HepG2 (cell line): Measurements from ENCODE around the gene KRT76. TPM values are rescaled to one million over a fixed set of nuclear protein-coding genes. Genes with fewer than 3 reads are reported as not detected.

Experiments used
- ATAC-seq: fragments of 200-7000 bp; cut with Tn5 transposase; 3 replicates; pipeline ENCODE4 v1.9.1; 2020; ENCODE audit warnings: mild to moderate bottlenecking, moderate library complexity
- BruUV-seq: library from RNA; stranded (reverse); fragments of 400-500 nt; replicated peaks from 2 replicates; lab custom pipeline; 2021; lab: Mats Ljungman, UMichigan
- CTCF ChIA-PET: fragments of 300-600 bp; formaldehyde crosslinking; extraction: SDS; loops from one replicate; lab custom pipeline; 2021; ENCODE audit warnings: low total read pairs, inconsistent platforms, low intra/inter-chr PET ratio; lab: Yijun Ruan, JAX
- POLR2A ChIA-PET: fragments of 350-600 bp; sonication (Branson Sonifier 250); formaldehyde crosslinking; loops from one replicate; lab custom pipeline; 2020; ENCODE audit warnings: antibody characterized with exemption, inconsistent platforms; lab: Yijun Ruan, JAX
- DNase-seq: peaks from one replicate; pipeline ENCODE4 v3.0.0-alpha.2; 2015; ENCODE audit warnings: low spot score
- FAIRE-seq: peaks from 3 replicates; lab custom pipeline; 2011; peaks lifted over from hg19 to GRCh38; lab: Jason Lieb, UNC
- H2AFZ ChIP-seq: one replicate; pipeline ENCODE4 v1.6.1; 2011; ENCODE audit warnings: low read length, inconsistent platforms
- H3K27ac ChIP-seq: fragments of 300-600 bp; 3 replicates; pipeline ENCODE4 v1.8.0; 2011; ENCODE audit warnings: mixed run types, mild to moderate bottlenecking, mixed read lengths, low read length, inconsistent platforms; ENCODE audit not compliant: insufficient read depth; ENCODE audit errors: extremely low read length
- H3K27me3 ChIP-seq, 2 experiments: fragments of 200-600 bp in 1 of 2; 2 replicates in 1 of 2; 3 replicates in 1 of 2; pipeline versions ENCODE4 v1.6.0 to v1.8.0; 2011; ENCODE audit warnings: low read length in 2 of 2, mild to moderate bottlenecking in 2 of 2, moderate library complexity in 2 of 2, inconsistent platforms in 1 of 2; ENCODE audit not compliant: insufficient read depth in 2 of 2, control insufficient read depth in 1 of 2
- H3K36me3 ChIP-seq, 2 experiments: fragments of 200-600 bp in 1 of 2; replicated peaks in 1 of 2; 2 replicates in 1 of 2; 3 replicates in 1 of 2; pipeline versions ENCODE4 v1.5.1 to v1.8.0; 2011; ENCODE audit warnings: low read length in 2 of 2, inconsistent platforms in 1 of 2; ENCODE audit not compliant: insufficient read depth in 2 of 2, control insufficient read depth in 1 of 2
- H3K4me1 ChIP-seq: 2 replicates; pipeline ENCODE4 v1.5.1; 2012; ENCODE audit warnings: low read length, inconsistent platforms; ENCODE audit not compliant: insufficient read depth
- H3K4me2 ChIP-seq: 2 replicates; pipeline ENCODE4 v1.6.0; 2011; ENCODE audit warnings: low read depth, low read length, inconsistent platforms
- H3K4me3 ChIP-seq, 3 experiments: fragments of 200-600 bp in 1 of 3; sonication (generic), shearing (Covaris generic) in 1 of 3; replicated peaks in 1 of 3; 2 replicates each; pipeline ENCODE4 v1.5.1; 2011 to 2016; ENCODE audit warnings: low read length in 3 of 3, inconsistent platforms in 2 of 3, low read depth in 2 of 3, mild to moderate bottlenecking in 2 of 3, control low read depth in 1 of 3, mixed read lengths in 1 of 3; ENCODE audit not compliant: insufficient read depth in 1 of 3
- H3K79me2 ChIP-seq: one replicate; pipeline ENCODE4 v1.6.1; 2011; ENCODE audit warnings: low read length, inconsistent platforms; ENCODE audit not compliant: insufficient read depth
- H3K9ac ChIP-seq: 2 replicates; pipeline ENCODE4 v1.6.0; 2011; ENCODE audit warnings: mild to moderate bottlenecking, low read depth, low read length, inconsistent platforms; ENCODE audit not compliant: insufficient read depth
- H3K9me3 ChIP-seq: 2 replicates; pipeline ENCODE4 v1.5.1; 2012; ENCODE audit warnings: mild to moderate bottlenecking, low read length
- H4K20me1 ChIP-seq: 2 replicates; pipeline ENCODE4 v1.6.0; 2011; ENCODE audit warnings: inconsistent platforms, mild to moderate bottlenecking, low read length, moderate library complexity; ENCODE audit not compliant: insufficient read depth
- KAT8 ChIP-seq: IDR thresholded peaks from 2 replicates; pipeline ENCODE4 v1.6.1; 2016; ENCODE audit warnings: missing genetic modification reagents, missing compliant biosample characterization
- MIER3 ChIP-seq: IDR thresholded peaks from 2 replicates; pipeline ENCODE4 v1.6.1; 2016; ENCODE audit warnings: missing compliant biosample characterization, borderline replicate concordance
- MLLT10 ChIP-seq: sonication (generic); formaldehyde crosslinking; IDR thresholded peaks from 2 replicates; pipeline ENCODE4 v1.4.0; 2020; ENCODE audit warnings: missing genetic modification reagents
- TBP ChIP-seq: sonication (generic); formaldehyde crosslinking; IDR thresholded peaks from 2 replicates; pipeline ENCODE4 v1.5.0; 2020; ENCODE audit warnings: missing genetic modification reagents
- WGBS: methylation state at CpG from one replicate; pipeline ENCODE4 v1.1.6; 2017; ENCODE audit warnings: low lambda C conversion rate; 5-methylcytosine and 5-hydroxymethylcytosine counted together
- in situ Hi-C: cut with HindIII; loops from 2 replicates; pipeline ENCODE4 v1.10.0; 2017; ENCODE audit warnings: low pct_unique_long_range_greater_than_20kb; ENCODE audit not compliant: extremely low pct_ligation_motif_present
- intact Hi-C: fragments of 100-400 bp; cut with micrococcal nuclease; formaldehyde crosslinking; loops from one replicate; pipeline ENCODE4 v1.10.0; 2022; ENCODE audit not compliant: unreplicated experiment
- polyA plus RNA-seq, 8 experiments: library from polyadenylated mRNA; depleted of rRNA in 3 of 8; stranded (reverse) in 7 of 8; unstranded in 1 of 8; fragments of >200 nt; fragmentation: Illumina TruSeq in 4 of 8; extraction: Trizol in 4 of 8; gene quantifications; 2 replicates each; pipeline versions ENCODE4 v1.2.1 to v1.2.3, GENCODE V29; 2011 to 2016; ENCODE audit warnings: low read depth in 4 of 8, missing spikeins in 1 of 8, mixed read lengths in 1 of 8; ENCODE audit not compliant: insufficient read depth in 1 of 8
- total RNA-seq, 5 experiments: library from RNA; depleted of rRNA; stranded (reverse); fragments of >200 nt; fragmentation: Illumina TruSeq; extraction: Trizol; gene quantifications; 2 replicates each; pipeline ENCODE4 v1.2.3, GENCODE V29; 2016; ENCODE audit warnings: low read depth in 1 of 5
- TF ChIP-seq, protein P1 (sequence below): sonication (generic); formaldehyde crosslinking; IDR thresholded peaks from 2 replicates; pipeline ENCODE4 v1.5.1; 2020; ENCODE audit warnings: mild to moderate bottlenecking, missing genetic modification reagents

The KRT76 gene
- total and polyA plus RNA-seq, 2 of the 13 experiments (the other 11 are each of a cell fraction or from before 2014, with no cell fraction given), result not detected

DNA sequence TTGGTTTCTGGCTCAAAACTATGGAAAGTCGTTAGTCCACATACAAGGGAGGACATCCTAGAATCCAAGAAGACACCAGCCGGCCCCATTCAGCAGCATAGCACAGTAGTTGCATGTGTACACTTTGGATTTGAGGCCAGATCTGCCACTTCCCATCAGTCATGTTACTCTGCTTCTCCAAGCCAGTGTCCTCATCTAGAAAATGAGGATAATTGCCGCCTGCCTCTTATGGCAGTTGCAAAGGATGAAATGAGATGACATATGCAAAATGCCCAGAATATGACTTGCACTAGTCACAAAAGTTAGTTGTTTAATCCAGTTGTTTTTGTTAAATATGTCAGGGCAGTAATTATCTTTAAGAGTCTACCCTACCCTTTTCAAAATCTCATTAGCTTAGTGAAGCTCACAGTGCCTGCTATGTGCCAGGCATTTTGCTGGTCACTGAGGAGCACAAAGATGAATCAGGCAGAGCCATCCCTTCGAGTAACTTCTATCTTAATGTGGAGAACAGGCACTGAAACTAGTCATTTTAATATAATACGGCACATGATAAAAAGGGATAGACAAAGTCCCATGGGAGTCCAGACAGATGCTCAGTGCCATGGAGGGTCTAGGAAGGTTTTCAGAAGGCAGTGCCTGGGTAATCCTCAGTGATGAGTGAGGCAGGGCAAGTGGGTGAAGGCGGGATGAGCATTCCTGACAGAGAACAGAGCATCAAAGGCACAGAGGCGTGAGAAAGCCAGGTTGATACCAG, 6.6 kb upstream of the KRT76 start:
- no peak overlapping the region for H2AFZ ChIP-seq
- POLR2A ChIA-PET, result no interaction called here
- H3K79me2 ChIP-seq, result no peaks in the 10 kb centered on the region
- H3K4me3 ChIP-seq, result no peak overlapping the region
- FAIRE-seq (no peak), ATAC-seq (no peak), DNase-seq (no peak)
- H3K9me3 ChIP-seq, result no peaks in the 10 kb centered on the region
- 8% methylated on average over 6 of the region's 7 CpGs for WGBS
- H3K27ac ChIP-seq, result no peak overlapping the region
- CTCF ChIA-PET, result no interaction called here
- in situ Hi-C loops (no loop called here), intact Hi-C loops (no loop called here)
- no peaks in the 10 kb centered on the region for H4K20me1 ChIP-seq
- no TSS peak for BruUV-seq
- no peaks in the 10 kb centered on the region for H3K4me1 ChIP-seq
- TF ChIP-seq, protein P1, sequence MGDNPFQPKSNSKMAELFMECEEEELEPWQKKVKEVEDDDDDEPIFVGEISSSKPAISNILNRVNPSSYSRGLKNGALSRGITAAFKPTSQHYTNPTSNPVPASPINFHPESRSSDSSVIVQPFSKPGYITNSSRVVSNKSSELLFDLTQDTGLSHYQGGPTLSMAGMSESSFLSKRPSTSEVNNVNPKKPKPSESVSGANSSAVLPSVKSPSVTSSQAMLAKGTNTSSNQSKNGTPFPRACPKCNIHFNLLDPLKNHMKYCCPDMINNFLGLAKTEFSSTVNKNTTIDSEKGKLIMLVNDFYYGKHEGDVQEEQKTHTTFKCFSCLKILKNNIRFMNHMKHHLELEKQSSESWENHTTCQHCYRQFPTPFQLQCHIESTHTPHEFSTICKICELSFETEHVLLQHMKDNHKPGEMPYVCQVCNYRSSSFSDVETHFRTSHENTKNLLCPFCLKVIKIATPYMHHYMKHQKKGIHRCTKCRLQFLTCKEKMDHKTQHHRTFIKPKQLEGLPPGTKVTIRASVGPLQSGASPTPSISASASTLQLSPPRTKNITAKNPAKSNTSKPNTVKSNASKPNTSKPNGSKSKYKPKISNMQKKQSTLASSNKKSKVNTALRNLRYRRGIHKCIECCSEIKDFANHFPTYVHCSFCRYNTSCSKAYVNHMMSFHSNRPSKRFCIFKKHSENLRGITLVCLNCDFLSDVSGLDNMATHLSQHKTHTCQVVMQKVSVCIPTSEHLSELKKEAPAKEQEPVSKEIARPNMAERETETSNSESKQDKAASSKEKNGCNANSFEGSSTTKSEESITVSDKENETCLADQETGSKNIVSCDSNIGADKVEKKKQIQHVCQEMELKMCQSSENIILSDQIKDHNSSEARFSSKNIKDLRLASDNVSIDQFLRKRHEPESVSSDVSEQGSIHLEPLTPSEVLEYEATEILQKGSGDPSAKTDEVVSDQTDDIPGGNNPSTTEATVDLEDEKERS (CRISPR knock-in tag), result no peak
- TF ChIP-seq MLLT10 (CRISPR knock-in tag) (no peak), KAT8 (CRISPR knock-in tag) (no peak), TBP (no peak), MIER3 (CRISPR knock-in tag) (no peak)
- no peaks in the 10 kb centered on the region for H3K36me3 ChIP-seq
- H3K4me2 ChIP-seq, result no peak overlapping the region
- no peak overlapping the region for H3K9ac ChIP-seq
- H3K27me3 ChIP-seq, result peaks cover 0 to 13% of the 10 kb centered on the region in 2 experiments; a peak in 2 of 5 replicates
